Panc1 (cell line): ENCODE results near the gene ASTN2. TPM values are rescaled to one million over a fixed set of nuclear protein-coding genes. Genes with fewer than 3 reads are reported as not detected.

Source experiments
- ATAC-seq: fragments of 200-7000 bp; cut with Tn5 transposase; 2 replicates; pipeline ENCODE4 v1.9.1; 2020; ENCODE audit warnings: mild to moderate bottlenecking, moderate library complexity
- BruUV-seq: library from RNA; stranded (reverse); fragments of 400-500 nt; replicated peaks from 2 replicates; lab custom pipeline; 2021; lab: Mats Ljungman, UMichigan
- CTCF ChIA-PET: fragments of 300-600 bp; sonication (Branson Sonifier 250); formaldehyde crosslinking; loops from one replicate; lab custom pipeline; 2022; ENCODE audit warnings: antibody characterized with exemption; lab: Charles Lee
- POLR2A ChIA-PET: fragments of 300-600 bp; sonication (Branson Sonifier 250); formaldehyde crosslinking; loops from one replicate; lab custom pipeline; 2022; ENCODE audit warnings: antibody characterized with exemption; lab: Charles Lee
- DNase-seq: peaks from one replicate; pipeline ENCODE4 v3.0.0-alpha.2; 2010; ENCODE audit warnings: low read depth, low spot score
- H3K27ac ChIP-seq: 2 replicates; pipeline ENCODE4 v1.5.1; 2011; ENCODE audit warnings: mild to moderate bottlenecking, low read length, inconsistent platforms
- H3K27me3 ChIP-seq: fragments of 200-500 bp; sonication (Bioruptor generic); 2 replicates; pipeline ENCODE4 v1.6.0; 2014; ENCODE audit warnings: low read length, inconsistent platforms; ENCODE audit not compliant: control insufficient read depth, insufficient read depth
- H3K36me3 ChIP-seq: fragments of 200-500 bp; sonication (Bioruptor generic); 2 replicates; pipeline ENCODE4 v1.5.1; 2014; ENCODE audit warnings: inconsistent platforms, mild to moderate bottlenecking, low read length, moderate library complexity; ENCODE audit not compliant: control insufficient read depth, insufficient read depth
- H3K4me1 ChIP-seq: 2 replicates; pipeline ENCODE4 v1.5.1; 2011; ENCODE audit warnings: inconsistent platforms, mild to moderate bottlenecking, low read length, moderate library complexity; ENCODE audit not compliant: control insufficient read depth, insufficient read depth
- H3K4me3 ChIP-seq, 2 experiments: 2 replicates each; pipeline ENCODE4 v1.5.1; 2011 to 2012; ENCODE audit warnings: low read depth in 2 of 2, low read length in 2 of 2, mild to moderate bottlenecking in 2 of 2, inconsistent platforms in 1 of 2, moderate library complexity in 1 of 2
- H3K9me3 ChIP-seq: fragments of 200-500 bp; sonication (Bioruptor generic); 2 replicates; pipeline ENCODE4 v1.5.1; 2014; ENCODE audit warnings: low read depth, mild to moderate bottlenecking, inconsistent platforms, low read length, moderate library complexity; ENCODE audit not compliant: control insufficient read depth, insufficient read depth
- CTCF ChIP-seq: fragments of 450-650 bp; IDR thresholded peaks from 2 replicates; pipeline ENCODE4 v1.5.1; 2017; ENCODE audit warnings: mild to moderate bottlenecking
- POLR2AphosphoS5 ChIP-seq: IDR thresholded peaks from 2 replicates; pipeline ENCODE4 v1.6.1; 2012; ENCODE audit warnings: mild to moderate bottlenecking, low read depth, low read length, moderate library complexity
- REST ChIP-seq, 2 experiments: IDR thresholded peaks; 2 replicates each; pipeline ENCODE4 v1.6.1; 2011 to 2012; ENCODE audit warnings: low read depth in 2 of 2, control low read depth in 1 of 2, low read length in 1 of 2, mild to moderate bottlenecking in 1 of 2, moderate library complexity in 1 of 2; ENCODE audit not compliant: insufficient read depth in 1 of 2
- SIN3A ChIP-seq: IDR thresholded peaks from 2 replicates; pipeline ENCODE4 v1.6.1; 2012; ENCODE audit warnings: low read depth, mild to moderate bottlenecking, low read length, moderate library complexity, borderline replicate concordance; ENCODE audit not compliant: insufficient read depth
- TCF7L2 ChIP-seq: IDR thresholded peaks from 2 replicates; pipeline ENCODE4 v1.6.1; 2011; ENCODE audit warnings: mild to moderate bottlenecking, low read depth, low read length, inconsistent platforms
- in situ Hi-C: cut with HindIII; loops from 2 replicates; pipeline ENCODE4 v1.10.0; 2016; ENCODE audit warnings: low sequenced_read_pairs, low pct_unique_long_range_greater_than_20kb
- intact Hi-C: fragments of 100-400 bp; cut with micrococcal nuclease; formaldehyde crosslinking; loops from one replicate; pipeline ENCODE4 v1.10.0; 2022; ENCODE audit not compliant: unreplicated experiment
- total RNA-seq: library from RNA; stranded (reverse); gene quantifications from one replicate; pipeline ENCODE4 v1.2.1, GENCODE V29; 2021; ENCODE audit not compliant: unreplicated experiment

ASTN2 gene
- total RNA-seq, 1 experiment from 2014 or later, result 3.9 TPM

GRCh38 chr9:117354244-117354847 is 60.5 kb downstream of the ASTN2 start:
- CTCF ChIA-PET, result no interaction called here

GRCh38 chr9:117344892-117345660 is 69.8 kb downstream of the ASTN2 start:
- in situ Hi-C loops (no loop called here), intact Hi-C loops (no loop called here)
- ATAC-seq (no peak), DNase-seq (no peak)
- CTCF ChIA-PET, result no interaction called here
- Histone ChIP-seq H3K27ac (no peak overlapping the region), H3K9me3 (no peaks in the 10 kb centered on the region), H3K36me3 (no peaks in the 10 kb centered on the region), H3K4me1 (no peaks in the 10 kb centered on the region), H3K27me3 (no peaks in the 10 kb centered on the region), H3K4me3 (no peak overlapping the region)
- POLR2A ChIA-PET, result no interaction called here
- BruUV-seq, result no TSS peak
- TF ChIP-seq POLR2AphosphoS5 (no peak), TCF7L2 (no peak), REST (IDR thresholded peaks at IDR 0.05; ENCODE audit: insufficient read depth in 1 of 2, low read depth in 2 of 2, low read length in 1 of 2) (no peak), SIN3A (no peak)

More at GRCh38 chr9:117354244-117354847, 60.5 kb downstream of the ASTN2 start:
- in situ Hi-C loops, result no loop called here
- no peak for TF ChIP-seq SIN3A
- TF ChIP-seq CTCF, result no peak
- no peak for TF ChIP-seq TCF7L2
- TF ChIP-seq REST (IDR thresholded peaks at IDR 0.05; ENCODE audit: insufficient read depth in 1 of 2, low read depth in 2 of 2, low read length in 1 of 2), result no peak
- TF ChIP-seq POLR2AphosphoS5, result no peak
- intact Hi-C loops, result no loop called here
- Histone ChIP-seq H3K4me3 (no peak overlapping the region), H3K9me3 (no peaks in the 10 kb centered on the region), H3K36me3 (no peaks in the 10 kb centered on the region), H3K4me1 (no peaks in the 10 kb centered on the region), H3K27me3 (no peaks in the 10 kb centered on the region), H3K27ac (no peak overlapping the region)
- DNase-seq, result no peak
- ATAC-seq, result no peak
- POLR2A ChIA-PET, result no interaction called here
- no TSS peak for BruUV-seq
